ENCODE measurements around the gene OXSR1. TPM values are rescaled to one million over a fixed set of nuclear protein-coding genes. Genes with fewer than 3 reads are reported as not detected.

OXSR1 gene
- total RNA-seq, 1 donor from 2014 or later, result 13.3 TPM

DNA sequence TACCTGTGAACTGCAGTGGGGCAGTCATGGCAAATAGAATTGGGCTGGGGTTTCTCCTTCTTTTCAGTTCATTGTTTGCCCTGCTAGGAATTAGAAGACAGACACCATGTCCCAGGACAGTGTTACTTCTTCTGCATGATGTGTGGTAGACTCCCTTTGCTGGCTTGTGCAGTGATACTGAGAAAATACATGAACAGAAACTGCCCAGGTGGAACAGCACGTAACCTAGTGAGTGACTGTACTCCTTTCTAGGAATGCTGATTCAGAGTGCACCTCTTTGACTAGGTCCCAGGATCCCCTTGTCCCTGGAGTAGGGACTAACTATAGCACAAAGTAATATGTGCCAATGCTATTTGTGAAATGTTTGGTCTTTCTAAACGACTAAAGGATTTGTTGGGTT is 89.5 kb downstream of the OXSR1 start:
- Histone ChIP-seq H3K27me3 (no peaks in the 10 kb centered on the region), H3K4me1 (no peaks in the 10 kb centered on the region), H3K9me3 (no peaks in the 10 kb centered on the region), H3K36me3 (peaks cover 34 to 55% of the 10 kb centered on the region in 2 donors), H3K4me3 (no peak overlapping the region), H3K27ac (no peak overlapping the region)
- no peak for DNase-seq (ENCODE audit: low spot score in 2 of 2)
- intact Hi-C loops (cut with DNase I), result no loop called here
- TF ChIP-seq, protein P1, sequence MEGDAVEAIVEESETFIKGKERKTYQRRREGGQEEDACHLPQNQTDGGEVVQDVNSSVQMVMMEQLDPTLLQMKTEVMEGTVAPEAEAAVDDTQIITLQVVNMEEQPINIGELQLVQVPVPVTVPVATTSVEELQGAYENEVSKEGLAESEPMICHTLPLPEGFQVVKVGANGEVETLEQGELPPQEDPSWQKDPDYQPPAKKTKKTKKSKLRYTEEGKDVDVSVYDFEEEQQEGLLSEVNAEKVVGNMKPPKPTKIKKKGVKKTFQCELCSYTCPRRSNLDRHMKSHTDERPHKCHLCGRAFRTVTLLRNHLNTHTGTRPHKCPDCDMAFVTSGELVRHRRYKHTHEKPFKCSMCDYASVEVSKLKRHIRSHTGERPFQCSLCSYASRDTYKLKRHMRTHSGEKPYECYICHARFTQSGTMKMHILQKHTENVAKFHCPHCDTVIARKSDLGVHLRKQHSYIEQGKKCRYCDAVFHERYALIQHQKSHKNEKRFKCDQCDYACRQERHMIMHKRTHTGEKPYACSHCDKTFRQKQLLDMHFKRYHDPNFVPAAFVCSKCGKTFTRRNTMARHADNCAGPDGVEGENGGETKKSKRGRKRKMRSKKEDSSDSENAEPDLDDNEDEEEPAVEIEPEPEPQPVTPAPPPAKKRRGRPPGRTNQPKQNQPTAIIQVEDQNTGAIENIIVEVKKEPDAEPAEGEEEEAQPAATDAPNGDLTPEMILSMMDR (IDR thresholded peaks at IDR 0.05), result no peak

DNA sequence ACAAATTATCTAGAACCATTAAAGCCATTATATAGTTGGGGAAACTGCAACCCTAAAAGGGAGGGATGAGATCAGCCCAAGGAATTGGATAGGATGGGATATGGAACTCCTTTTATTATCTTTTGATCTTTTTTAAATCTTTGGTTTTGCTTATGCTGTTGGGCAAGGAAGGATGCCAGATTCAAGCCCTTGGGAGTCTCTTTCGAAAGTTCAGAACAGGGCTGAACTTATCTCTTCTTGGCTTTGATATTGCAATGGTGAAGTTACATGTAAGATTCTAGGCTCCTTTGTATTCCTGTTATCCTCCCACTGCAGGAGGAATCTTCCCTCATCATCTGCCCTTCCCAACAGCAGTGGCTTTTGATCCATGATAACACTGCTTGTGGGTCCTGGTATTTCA is 90.3 kb downstream of the OXSR1 start:
- Histone ChIP-seq H3K9me3 (no peaks in the 10 kb centered on the region), H3K36me3 (peaks cover 31 to 48% of the 10 kb centered on the region in 2 donors), H3K4me1 (no peaks in the 10 kb centered on the region), H3K27me3 (no peaks in the 10 kb centered on the region), H3K4me3 (no peak overlapping the region), H3K27ac (no peak overlapping the region)
- TF ChIP-seq, protein P1 (IDR thresholded peaks at IDR 0.05), result no peak
- no peak for DNase-seq (ENCODE audit: low spot score in 2 of 2)
- intact Hi-C loops (cut with DNase I), result no loop called here

DNA sequence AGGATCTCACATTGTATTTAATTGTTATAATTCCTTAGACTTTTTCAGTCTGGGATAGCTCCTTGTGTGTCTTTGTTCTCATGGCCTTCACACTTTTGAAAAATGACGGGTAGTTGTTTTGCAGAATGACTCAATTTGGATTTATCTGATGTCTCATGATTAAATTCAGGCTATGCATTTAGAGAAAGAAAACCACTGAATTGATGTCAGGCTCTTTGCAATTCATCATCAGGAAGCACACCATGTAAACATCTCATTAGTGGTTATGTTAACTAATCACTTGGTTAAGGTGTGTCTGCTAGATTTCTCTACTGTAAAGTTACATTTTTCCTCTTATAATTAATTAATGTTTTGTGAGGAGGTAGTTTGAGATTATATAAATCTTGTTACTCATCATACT is 92.2 kb downstream of the OXSR1 start:
- Histone ChIP-seq H3K9me3 (no peaks in the 10 kb centered on the region), H3K4me3 (no peak overlapping the region), H3K27me3 (no peaks in the 10 kb centered on the region), H3K4me1 (no peaks in the 10 kb centered on the region), H3K27ac (no peak overlapping the region), H3K36me3 (peaks cover 22 to 28% of the 10 kb centered on the region in 2 donors)
- intact Hi-C loops (cut with DNase I), result no loop called here
- DNase-seq (ENCODE audit: low spot score in 2 of 2), result no peak
- TF ChIP-seq, protein P1 (IDR thresholded peaks at IDR 0.05), result no peak

DNA sequence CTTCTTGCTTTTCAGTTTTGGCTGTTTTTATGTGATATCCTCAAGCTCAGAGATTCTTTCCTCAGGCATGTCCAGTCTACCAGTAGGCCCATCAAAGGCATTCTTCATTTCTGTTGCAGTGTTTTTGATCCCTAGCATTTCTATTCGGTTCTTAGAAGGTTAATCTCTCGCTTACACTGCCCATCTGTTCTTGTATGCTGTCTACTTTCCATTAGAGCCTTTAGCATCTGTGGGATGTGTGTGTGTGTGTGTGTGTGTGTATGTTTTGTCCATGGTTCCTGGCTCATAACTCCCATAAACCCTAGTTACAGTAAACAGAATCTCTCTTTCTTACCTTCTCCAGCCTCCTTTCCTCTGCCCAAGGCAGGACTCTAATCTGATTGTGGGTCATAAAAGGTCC is 95.1 kb downstream of the OXSR1 start:
- no peaks in the 10 kb centered on the region for H3K27me3 ChIP-seq
- H3K36me3 ChIP-seq, result peaks cover 0 to 4% of the 10 kb centered on the region in 2 donors
- DNase-seq (ENCODE audit: low spot score in 2 of 2), result no peak
- no peak overlapping the region for H3K4me3 ChIP-seq
- H3K4me1 ChIP-seq, result no peaks in the 10 kb centered on the region
- TF ChIP-seq, protein P1 (IDR thresholded peaks at IDR 0.05), result no peak
- intact Hi-C loops (cut with DNase I), result no loop called here
- H3K27ac ChIP-seq, result no peak overlapping the region
- H3K9me3 ChIP-seq, result no peaks in the 10 kb centered on the region

DNA sequence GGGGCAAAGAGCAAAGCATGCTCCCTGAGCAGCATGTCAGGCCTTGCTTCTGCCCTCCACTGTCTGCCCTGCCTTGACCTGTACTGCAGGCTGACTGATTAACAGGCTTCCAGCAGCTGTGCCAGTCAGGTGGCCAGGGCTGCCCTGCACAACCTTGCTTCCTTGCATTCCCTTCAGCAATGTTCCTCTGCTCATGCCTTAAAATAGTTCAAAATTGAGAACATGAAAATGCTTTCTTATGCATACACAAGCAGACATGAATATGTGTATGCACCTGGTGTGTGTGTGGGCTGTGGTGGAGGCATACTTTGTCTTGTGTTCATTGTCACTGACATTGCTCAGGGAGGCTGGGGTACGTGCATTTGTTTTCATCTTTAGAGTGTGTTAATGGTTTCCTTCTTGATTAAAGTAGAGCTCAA is 99.0 kb downstream of the OXSR1 start:
- TF ChIP-seq, protein P1 (IDR thresholded peaks at IDR 0.05), result no peak
- intact Hi-C loops (cut with DNase I), result no loop called here
- H3K27me3 ChIP-seq, result no peaks in the 10 kb centered on the region
- no peaks in the 10 kb centered on the region for H3K9me3 ChIP-seq
- H3K4me1 ChIP-seq, result no peaks in the 10 kb centered on the region
- H3K36me3 ChIP-seq, result peaks cover 0 to 4% of the 10 kb centered on the region in 2 donors
- no peak for DNase-seq (ENCODE audit: low spot score in 2 of 2)
- no peak overlapping the region for H3K27ac ChIP-seq
- H3K4me3 ChIP-seq, result no peak overlapping the region

DNA sequence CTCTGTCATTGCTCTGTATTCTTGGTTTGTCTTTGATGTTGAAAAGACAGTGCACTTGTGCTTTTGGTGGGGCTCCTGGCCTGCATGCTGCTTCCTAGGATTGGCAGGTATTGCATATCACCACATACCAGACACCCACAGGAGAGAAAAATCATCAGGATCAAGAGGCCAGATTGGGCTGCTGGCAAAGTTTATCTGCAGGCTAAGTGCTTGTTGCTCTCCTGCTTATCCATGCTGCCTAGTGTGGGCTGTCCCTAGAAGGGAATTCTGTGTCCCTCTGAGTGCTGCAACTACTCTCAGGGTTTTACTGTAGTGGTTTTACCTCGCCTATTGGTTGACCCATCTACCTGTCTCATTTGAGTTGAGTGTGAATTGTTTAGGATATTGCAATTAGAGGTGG is 99.4 kb downstream of the OXSR1 start:
- TF ChIP-seq, protein P1 (IDR thresholded peaks at IDR 0.05), result no peak
- H3K27me3 ChIP-seq, result no peaks in the 10 kb centered on the region
- no peak for DNase-seq (ENCODE audit: low spot score in 2 of 2)
- no peak overlapping the region for H3K4me3 ChIP-seq
- no peak overlapping the region for H3K27ac ChIP-seq
- H3K36me3 ChIP-seq, result peaks cover 0 to 4% of the 10 kb centered on the region in 2 donors
- H3K9me3 ChIP-seq, result no peaks in the 10 kb centered on the region
- no peaks in the 10 kb centered on the region for H3K4me1 ChIP-seq
- intact Hi-C loops (cut with DNase I), result no loop called here
